ENCODE measurements around the gene ITPKB. TPM values are rescaled to one million over a fixed set of nuclear protein-coding genes. Genes with fewer than 3 reads are reported as not detected.
A peak's percentile ranks its signal among the peaks of the same experiment; 100 is the strongest.
"Not testable (repeated sequence)": the region's sequence is repeated elsewhere in the genome, so short reads cannot be mapped to it uniquely, and the experiment has no call there.

ITPKB gene
- total and polyA plus RNA-seq, 4 donors: 16.8 to 31.3 (median 25.3) TPM

- no peak overlapping the region for H3K27ac ChIP-seq (ENCODE audit: low read depth, low read length)
- H3K4me3 ChIP-seq (ENCODE audit: low read depth, low read length): no peak overlapping the region
- H3K4me1 ChIP-seq (ENCODE audit: control insufficient read depth, insufficient read depth, low read length): peaks cover 49% of the 10 kb centered on the region
- H3K9me3 ChIP-seq (ENCODE audit: control insufficient read depth, insufficient read depth, low read length): no peaks in the 10 kb centered on the region
- no peaks in the 10 kb centered on the region for H3K27me3 ChIP-seq (ENCODE audit: control insufficient read depth, insufficient read depth, low read length)
- peaks cover 3% of the 10 kb centered on the region for H3K36me3 ChIP-seq (ENCODE audit: control insufficient read depth, insufficient read depth, low read length)
- peak in 1 of 6 donors; percentile 48 for DNase-seq (ENCODE audit: low read depth in 4 of 6, low spot score in 6 of 6)
- 53% methylated on average over 5 of the region's 11 CpGs for WGBS (ENCODE audit: insufficient coverage)
These were observed 16.7 kb downstream of the ITPKB start for GRCh38 chr1:226722240-226722900.

DNA sequence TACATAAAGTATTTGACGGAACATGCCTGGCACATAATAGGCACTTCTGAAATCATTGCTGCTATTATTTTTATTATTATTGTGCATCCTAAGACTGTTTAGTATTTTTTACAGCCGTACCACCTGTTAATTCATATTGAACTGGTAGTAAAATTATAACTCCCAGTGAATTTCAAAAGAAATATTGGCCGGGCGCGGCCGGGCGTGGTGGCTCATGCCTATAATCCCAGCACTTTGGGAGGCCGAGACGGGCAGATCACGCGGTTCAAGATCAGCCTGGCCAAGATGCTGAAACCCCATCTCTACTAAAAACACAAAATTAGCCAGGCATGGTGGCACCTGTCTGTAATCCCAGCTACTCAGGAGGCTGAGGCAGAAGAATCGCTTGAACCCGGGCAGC is 18.5 kb downstream of the ITPKB start:
- H3K27me3 ChIP-seq (ENCODE audit: control insufficient read depth, insufficient read depth, low read length); H3K36me3 ChIP-seq (ENCODE audit: control insufficient read depth, insufficient read depth, low read length); H3K4me3 ChIP-seq (ENCODE audit: low read depth, low read length); DNase-seq (ENCODE audit: low read depth in 4 of 6, low spot score in 6 of 6); H3K9me3 ChIP-seq (ENCODE audit: control insufficient read depth, insufficient read depth, low read length): not testable (repeated sequence)
- Histone ChIP-seq H3K27ac (ENCODE audit: low read depth, low read length) (peak overlapping the region; percentile 6), H3K4me1 (ENCODE audit: control insufficient read depth, insufficient read depth, low read length) (peaks cover 48% of the 10 kb centered on the region)
- WGBS (ENCODE audit: insufficient coverage): 99% methylated on average over 10 of the region's 13 CpGs

DNA sequence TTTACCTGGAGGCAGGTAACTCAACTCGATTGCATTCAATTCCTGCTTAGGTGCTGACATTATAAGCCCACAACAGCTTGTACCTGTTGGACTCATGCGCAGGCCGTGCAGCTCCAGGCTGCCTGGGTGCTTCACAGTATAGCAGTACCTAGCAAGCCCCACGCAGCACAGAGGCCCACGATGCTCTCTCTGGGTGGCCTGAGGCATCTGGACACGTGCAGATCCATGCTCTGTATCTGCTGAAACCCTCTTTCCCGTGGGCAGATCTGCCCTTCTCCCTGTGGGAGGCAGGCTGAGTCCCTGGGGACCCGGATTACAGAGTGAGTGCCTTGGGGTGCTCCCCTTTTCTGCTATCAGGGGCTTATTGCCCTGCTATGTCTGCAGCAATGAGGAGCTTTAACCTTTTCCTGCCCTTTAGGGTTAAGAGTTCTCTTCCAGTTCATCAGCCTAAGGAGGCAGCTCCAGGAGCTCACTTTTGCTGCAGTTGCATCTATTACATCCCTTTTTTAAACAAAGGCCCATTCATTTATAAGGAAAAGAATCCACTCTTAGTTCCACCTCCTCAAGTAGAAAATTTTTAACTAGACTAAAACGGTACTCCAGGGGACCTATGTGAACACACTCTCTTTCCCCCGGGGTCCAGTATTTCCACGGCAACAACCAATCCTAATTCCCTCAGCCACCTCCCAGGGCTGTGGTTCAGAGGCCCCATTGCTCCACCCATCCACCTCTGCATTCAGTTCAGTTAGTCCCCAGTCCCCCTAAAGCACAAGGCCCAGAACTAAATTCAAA is 19.3 kb downstream of the ITPKB start:
- peak in 1 of 6 donors; percentile 60 for DNase-seq (ENCODE audit: low read depth in 4 of 6, low spot score in 6 of 6)
- H3K27me3 ChIP-seq (ENCODE audit: control insufficient read depth, insufficient read depth, low read length): no peaks in the 10 kb centered on the region
- no peaks in the 10 kb centered on the region for H3K36me3 ChIP-seq (ENCODE audit: control insufficient read depth, insufficient read depth, low read length)
- peak overlapping the region; percentile 11 for H3K27ac ChIP-seq (ENCODE audit: low read depth, low read length)
- H3K9me3 ChIP-seq (ENCODE audit: control insufficient read depth, insufficient read depth, low read length): no peaks in the 10 kb centered on the region
- H3K4me1 ChIP-seq (ENCODE audit: control insufficient read depth, insufficient read depth, low read length): peaks cover 42% of the 10 kb centered on the region
- H3K4me3 ChIP-seq (ENCODE audit: low read depth, low read length): no peak overlapping the region
- 51% methylated on average over 11 of the region's 11 CpGs for whole genome bisulfite sequencing (ENCODE audit: insufficient coverage)

- peaks cover 35% of the 10 kb centered on the region for H3K4me1 ChIP-seq (ENCODE audit: control insufficient read depth, insufficient read depth, low read length)
- H3K4me3 ChIP-seq (ENCODE audit: low read depth, low read length): no peak overlapping the region
- DNase-seq (ENCODE audit: low read depth in 4 of 6, low spot score in 6 of 6): no peak
- no peaks in the 10 kb centered on the region for H3K36me3 ChIP-seq (ENCODE audit: control insufficient read depth, insufficient read depth, low read length)
- no peaks in the 10 kb centered on the region for H3K27me3 ChIP-seq (ENCODE audit: control insufficient read depth, insufficient read depth, low read length)
- 82% methylated on average over 8 of the region's 11 CpGs for WGBS (ENCODE audit: insufficient coverage)
- no peak overlapping the region for H3K27ac ChIP-seq (ENCODE audit: low read depth, low read length)
- no peaks in the 10 kb centered on the region for H3K9me3 ChIP-seq (ENCODE audit: control insufficient read depth, insufficient read depth, low read length)
These were observed 21.7 kb downstream of the ITPKB start for GRCh38 chr1:226717256-226717909.

DNA sequence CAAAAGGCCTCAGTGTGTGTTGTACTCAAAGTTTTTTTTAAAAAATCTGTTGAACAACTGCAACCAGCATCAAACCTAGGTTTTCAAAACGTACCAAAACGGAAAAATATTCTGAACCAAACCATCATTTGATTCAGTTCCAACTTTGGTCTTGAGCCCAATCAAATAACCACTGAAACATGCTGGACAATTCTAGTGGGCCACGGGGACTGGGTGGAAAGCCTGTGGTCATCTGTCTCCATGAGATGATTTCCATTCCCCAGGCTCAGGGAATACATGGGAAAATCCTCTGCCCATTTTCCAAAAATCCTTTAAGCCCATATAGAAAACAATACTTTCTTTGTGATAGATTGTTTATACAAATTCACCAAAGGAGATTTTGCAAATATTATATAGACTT is 22.5 kb downstream of the ITPKB start:
- DNase-seq (ENCODE audit: low read depth in 4 of 6, low spot score in 6 of 6): no peak
- Histone ChIP-seq H3K4me1 (ENCODE audit: control insufficient read depth, insufficient read depth, low read length) (peaks cover 35% of the 10 kb centered on the region), H3K4me3 (ENCODE audit: low read depth, low read length) (no peak overlapping the region), H3K9me3 (ENCODE audit: control insufficient read depth, insufficient read depth, low read length) (no peaks in the 10 kb centered on the region), H3K36me3 (ENCODE audit: control insufficient read depth, insufficient read depth, low read length) (no peaks in the 10 kb centered on the region), H3K27me3 (ENCODE audit: control insufficient read depth, insufficient read depth, low read length) (no peaks in the 10 kb centered on the region), H3K27ac (ENCODE audit: low read depth, low read length) (no peak overlapping the region)
- WGBS (ENCODE audit: insufficient coverage): 90% methylated on average over 2 of the region's 3 CpGs

- H3K27ac ChIP-seq (ENCODE audit: low read depth, low read length): no peak overlapping the region
- peaks cover 35% of the 10 kb centered on the region for H3K4me1 ChIP-seq (ENCODE audit: control insufficient read depth, insufficient read depth, low read length)
- H3K27me3 ChIP-seq (ENCODE audit: control insufficient read depth, insufficient read depth, low read length): no peaks in the 10 kb centered on the region
- H3K4me3 ChIP-seq (ENCODE audit: low read depth, low read length): no peak overlapping the region
- no peaks in the 10 kb centered on the region for H3K36me3 ChIP-seq (ENCODE audit: control insufficient read depth, insufficient read depth, low read length)
- no peaks in the 10 kb centered on the region for H3K9me3 ChIP-seq (ENCODE audit: control insufficient read depth, insufficient read depth, low read length)
- DNase-seq (ENCODE audit: low read depth in 4 of 6, low spot score in 6 of 6): no peak
These were observed 24.9 kb downstream of the ITPKB start for GRCh38 chr1:226714148-226714547.

- Histone ChIP-seq H3K36me3 (ENCODE audit: control insufficient read depth, insufficient read depth, low read length) (no peaks in the 10 kb centered on the region), H3K27me3 (ENCODE audit: control insufficient read depth, insufficient read depth, low read length) (no peaks in the 10 kb centered on the region), H3K9me3 (ENCODE audit: control insufficient read depth, insufficient read depth, low read length) (no peaks in the 10 kb centered on the region), H3K4me1 (ENCODE audit: control insufficient read depth, insufficient read depth, low read length) (peaks cover 43% of the 10 kb centered on the region), H3K4me3 (ENCODE audit: low read depth, low read length) (no peak overlapping the region), H3K27ac (ENCODE audit: low read depth, low read length) (no peak overlapping the region)
- no peak for DNase-seq (ENCODE audit: low read depth in 4 of 6, low spot score in 6 of 6)
- WGBS (ENCODE audit: insufficient coverage): 72% methylated on average over 15 of the region's 19 CpGs
These were observed 26.2 kb downstream of the ITPKB start for GRCh38 chr1:226712742-226713419.

- H3K4me1 ChIP-seq (ENCODE audit: control insufficient read depth, insufficient read depth, low read length): peaks cover 37% of the 10 kb centered on the region
- H3K27ac ChIP-seq (ENCODE audit: low read depth, low read length): no peak overlapping the region
- no peak overlapping the region for H3K4me3 ChIP-seq (ENCODE audit: low read depth, low read length)
- H3K9me3 ChIP-seq (ENCODE audit: control insufficient read depth, insufficient read depth, low read length): no peaks in the 10 kb centered on the region
- H3K36me3 ChIP-seq (ENCODE audit: control insufficient read depth, insufficient read depth, low read length): no peaks in the 10 kb centered on the region
- DNase-seq (ENCODE audit: low read depth in 4 of 6, low spot score in 6 of 6): no peak
- H3K27me3 ChIP-seq (ENCODE audit: control insufficient read depth, insufficient read depth, low read length): no peaks in the 10 kb centered on the region
- 89% methylated on average over 15 of the region's 21 CpGs for WGBS (ENCODE audit: insufficient coverage)
These were observed 26.9 kb downstream of the ITPKB start for GRCh38 chr1:226711976-226712741.

GRCh38 chr1:226710501-226710900 is 28.6 kb downstream of the ITPKB start:
- Histone ChIP-seq H3K27me3 (ENCODE audit: control insufficient read depth, insufficient read depth, low read length) (no peaks in the 10 kb centered on the region), H3K4me1 (ENCODE audit: control insufficient read depth, insufficient read depth, low read length) (peaks cover 45% of the 10 kb centered on the region), H3K9me3 (ENCODE audit: control insufficient read depth, insufficient read depth, low read length) (no peaks in the 10 kb centered on the region), H3K4me3 (ENCODE audit: low read depth, low read length) (no peak overlapping the region), H3K36me3 (ENCODE audit: control insufficient read depth, insufficient read depth, low read length) (no peaks in the 10 kb centered on the region), H3K27ac (ENCODE audit: low read depth, low read length) (no peak overlapping the region)
- DNase-seq (ENCODE audit: low read depth in 4 of 6, low spot score in 6 of 6): no peak
- WGBS (ENCODE audit: insufficient coverage): 100% methylated on average over 1 of the region's 6 CpGs
